IMR-90 (cell line): Measurements from ENCODE around the gene ACSS1.

Experiments
- FOS ChIP-seq: fragments of 150-350 bp; IDR thresholded peaks from 2 replicates; pipeline ENCODE4 v1.6.1; 2016; ENCODE audit warnings: low read depth, low read length
- MAFK ChIP-seq: IDR thresholded peaks from 2 replicates; pipeline ENCODE4 v1.6.1; 2012; ENCODE audit warnings: low read depth, low read length, improper control_type of control experiment
- POLR2A ChIP-seq: IDR thresholded peaks from 2 replicates; pipeline ENCODE4 v1.6.1; 2012; ENCODE audit warnings: mild to moderate bottlenecking, low read depth, low read length
- RFX5 ChIP-seq: IDR thresholded peaks from 2 replicates; pipeline ENCODE4 v1.8.0; 2012; ENCODE audit warnings: low read depth, mild to moderate bottlenecking, low read length, moderate library complexity
- TF ChIP-seq, protein P1 (sequence below): conservative IDR thresholded peaks from 2 replicates; pipeline ENCODE4 v1.5.1; 2012; ENCODE audit warnings: mild to moderate bottlenecking, low read depth, low read length, improper control_type of control experiment
- TF ChIP-seq, protein P2 (sequence below): fragments of 150-350 bp; IDR thresholded peaks from 2 replicates; pipeline ENCODE4 v1.6.1; 2017; ENCODE audit warnings: mild to moderate bottlenecking, antibody characterized with exemption, low read length, low read depth

DNA sequence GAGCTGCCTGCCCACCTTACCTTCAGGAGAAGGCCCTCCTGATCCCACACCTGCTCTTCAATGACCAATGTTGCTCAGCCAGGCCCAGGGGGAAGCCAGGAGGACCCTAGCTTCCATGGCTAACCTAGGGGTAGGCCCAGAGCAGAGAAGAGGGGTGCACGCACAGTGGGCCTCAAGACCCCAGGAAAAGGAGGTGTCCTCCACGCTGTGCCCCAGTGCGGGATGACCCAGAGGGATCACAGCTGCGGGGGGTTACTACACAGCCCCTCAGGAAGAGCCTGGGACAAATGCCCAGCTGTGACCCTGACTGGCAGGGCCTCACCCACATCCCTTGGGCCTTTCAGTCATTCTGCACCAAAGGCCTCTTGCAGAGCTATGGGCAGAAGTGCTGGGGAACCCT is 33.8 kb downstream of the ACSS1 start:
- TF ChIP-seq, protein P1, sequence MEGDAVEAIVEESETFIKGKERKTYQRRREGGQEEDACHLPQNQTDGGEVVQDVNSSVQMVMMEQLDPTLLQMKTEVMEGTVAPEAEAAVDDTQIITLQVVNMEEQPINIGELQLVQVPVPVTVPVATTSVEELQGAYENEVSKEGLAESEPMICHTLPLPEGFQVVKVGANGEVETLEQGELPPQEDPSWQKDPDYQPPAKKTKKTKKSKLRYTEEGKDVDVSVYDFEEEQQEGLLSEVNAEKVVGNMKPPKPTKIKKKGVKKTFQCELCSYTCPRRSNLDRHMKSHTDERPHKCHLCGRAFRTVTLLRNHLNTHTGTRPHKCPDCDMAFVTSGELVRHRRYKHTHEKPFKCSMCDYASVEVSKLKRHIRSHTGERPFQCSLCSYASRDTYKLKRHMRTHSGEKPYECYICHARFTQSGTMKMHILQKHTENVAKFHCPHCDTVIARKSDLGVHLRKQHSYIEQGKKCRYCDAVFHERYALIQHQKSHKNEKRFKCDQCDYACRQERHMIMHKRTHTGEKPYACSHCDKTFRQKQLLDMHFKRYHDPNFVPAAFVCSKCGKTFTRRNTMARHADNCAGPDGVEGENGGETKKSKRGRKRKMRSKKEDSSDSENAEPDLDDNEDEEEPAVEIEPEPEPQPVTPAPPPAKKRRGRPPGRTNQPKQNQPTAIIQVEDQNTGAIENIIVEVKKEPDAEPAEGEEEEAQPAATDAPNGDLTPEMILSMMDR, result no peak
- TF ChIP-seq FOS (no peak), MAFK (no peak), POLR2A (no peak), RFX5 (no peak)
- TF ChIP-seq, protein P2, sequence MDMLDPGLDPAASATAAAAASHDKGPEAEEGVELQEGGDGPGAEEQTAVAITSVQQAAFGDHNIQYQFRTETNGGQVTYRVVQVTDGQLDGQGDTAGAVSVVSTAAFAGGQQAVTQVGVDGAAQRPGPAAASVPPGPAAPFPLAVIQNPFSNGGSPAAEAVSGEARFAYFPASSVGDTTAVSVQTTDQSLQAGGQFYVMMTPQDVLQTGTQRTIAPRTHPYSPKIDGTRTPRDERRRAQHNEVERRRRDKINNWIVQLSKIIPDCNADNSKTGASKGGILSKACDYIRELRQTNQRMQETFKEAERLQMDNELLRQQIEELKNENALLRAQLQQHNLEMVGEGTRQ, result no peak
